Hematopoietic multipotent progenitor cell (in vitro differentiated cells): ENCODE results near the gene GARRE1. TPM values are rescaled to one million over a fixed set of nuclear protein-coding genes. Genes with fewer than 3 reads are reported as not detected.
"Not testable (repeated sequence)": the region's sequence is repeated elsewhere in the genome, so short reads cannot be mapped to it uniquely, and the experiment has no call there.

ENCODE experiments used
- DNase-seq, 3 donors: peaks; one replicate each; pipeline ENCODE4 v3.0.0-alpha.2; 2011 to 2015; ENCODE audit warnings: low read depth in 2 of 3, low spot score in 2 of 3
- total RNA-seq: library from RNA; depleted of rRNA; stranded (reverse); fragments of >200 nt; gene quantifications from one replicate; pipeline ENCODE4 v1.2.3, GENCODE V29; 2012

The GARRE1 gene
- total RNA-seq, 1 donor: 7.3 TPM

GRCh38 chr19:34257559-34257924 lies 3.2 kb downstream of the GARRE1 start:
- DNase-seq: no peak

GRCh38 chr19:34259367-34260095 lies 5.2 kb downstream of the GARRE1 start:
- no peak for DNase-seq

GRCh38 chr19:34260771-34261173 lies 6.4 kb downstream of the GARRE1 start:
- DNase-seq: no peak

- DNase-seq: no peak
Measured at GRCh38 chr19:34261334-34262109, 7.2 kb downstream of the GARRE1 start.

GRCh38 chr19:34263745-34264237 lies 9.4 kb downstream of the GARRE1 start:
- no peak for DNase-seq

- no peak for DNase-seq
Measured at GRCh38 chr19:34265221-34265650, 10.9 kb downstream of the GARRE1 start.

GRCh38 chr19:34269081-34269480 lies 14.7 kb downstream of the GARRE1 start:
- DNase-seq: no peak

- no peak for DNase-seq
Measured at GRCh38 chr19:34269489-34269888, 15.1 kb downstream of the GARRE1 start.

GRCh38 chr19:34269968-34270621 lies 15.7 kb downstream of the GARRE1 start:
- peak; percentile 65 to 86 (median 71) for DNase-seq

- no peak for DNase-seq
Measured at GRCh38 chr19:34273121-34273520, 18.8 kb downstream of the GARRE1 start.

- no peak for DNase-seq
Measured at GRCh38 chr19:34274284-34274826, 20.0 kb downstream of the GARRE1 start.

- DNase-seq: no peak
Measured at GRCh38 chr19:34274827-34275625, 20.7 kb downstream of the GARRE1 start.

GRCh38 chr19:34275705-34276104 lies 21.4 kb downstream of the GARRE1 start:
- DNase-seq: no peak

GRCh38 chr19:34276614-34277013 lies 22.3 kb downstream of the GARRE1 start:
- no peak for DNase-seq

GRCh38 chr19:34277244-34277643 lies 22.9 kb downstream of the GARRE1 start:
- no peak for DNase-seq

- DNase-seq: no peak
Measured at GRCh38 chr19:34278783-34279182, 24.4 kb downstream of the GARRE1 start.

- DNase-seq: not testable (repeated sequence)
Measured at GRCh38 chr19:34281444-34281843, 27.1 kb downstream of the GARRE1 start.

- no peak for DNase-seq
Measured at GRCh38 chr19:34282611-34283519, 28.5 kb downstream of the GARRE1 start.

- no peak for DNase-seq
Measured at GRCh38 chr19:34284505-34284904, 30.2 kb downstream of the GARRE1 start.
